ENCODE measurements around the gene PLXNB1. TPM values are rescaled to one million over a fixed set of nuclear protein-coding genes. Genes with fewer than 3 reads are reported as not detected.

Gene PLXNB1
- total RNA-seq, 1 experiment from 2014 or later, result 35.6 TPM

DNA sequence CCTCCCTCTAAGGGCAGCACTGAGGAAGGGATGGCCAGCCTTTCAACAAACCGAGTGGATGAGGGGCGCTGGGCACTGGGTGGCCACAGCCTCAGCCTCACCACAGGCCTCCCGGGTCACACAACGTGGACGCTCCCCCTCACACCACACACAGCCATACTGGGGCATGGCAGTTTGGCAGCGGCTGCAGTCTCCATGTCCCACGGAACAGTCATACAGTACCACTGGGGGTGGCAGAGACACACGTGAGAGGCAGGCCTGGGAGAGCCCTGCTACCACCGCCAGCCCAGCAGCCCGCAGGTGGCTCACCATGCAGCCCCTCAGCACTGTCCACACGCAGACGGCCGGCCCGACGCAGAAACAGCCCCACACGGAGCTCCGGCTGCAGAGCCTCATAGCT lies 11.7 kb downstream of the PLXNB1 start:
- CTCF ChIA-PET, result no interaction called here
- no peak overlapping the region for H3K4me3 ChIP-seq (replicated peaks in 1 of 2; ENCODE audit: low read depth in 1 of 2, low read length in 2 of 2)
- H3K27ac ChIP-seq (ENCODE audit: low read depth, low read length), result no peak overlapping the region
- no peaks in the 10 kb centered on the region for H3K27me3 ChIP-seq (ENCODE audit: insufficient read depth, low read length)
- no peak overlapping the region for H3K9ac ChIP-seq (ENCODE audit: low read length)
- no peaks in the 10 kb centered on the region for H3K9me3 ChIP-seq (ENCODE audit: control insufficient read depth in 1 of 2, insufficient read depth in 1 of 2, low read depth in 1 of 2, low read length in 2 of 2)
- no peak for DNase-seq (ENCODE audit: low read depth, low spot score)
- RAD21 ChIA-PET (ENCODE audit: low non-redundant PET in 1 of 2, low total read pairs in 2 of 2, uncharacterized antibody in 2 of 2, unreplicated experiment in 2 of 2), result no interaction called here
- POLR2A ChIA-PET, result no interaction called here
- H4K20me1 ChIP-seq (ENCODE audit: insufficient read depth), result no peaks in the 10 kb centered on the region
- no peak overlapping the region for H3K4me2 ChIP-seq (ENCODE audit: low read length)
- H3K36me3 ChIP-seq (ENCODE audit: control insufficient read depth in 1 of 2, insufficient read depth in 2 of 2, low read length in 2 of 2), result no peaks in the 10 kb centered on the region; a peak in 1 of 4 replicates
- ATAC-seq, result no peak
- no peaks in the 10 kb centered on the region for H3K79me2 ChIP-seq (ENCODE audit: insufficient read depth, low read length)
- no peaks in the 10 kb centered on the region for H3K4me1 ChIP-seq (ENCODE audit: control insufficient read depth in 1 of 2, insufficient read depth in 2 of 2, low read length in 2 of 2)
- intact Hi-C loops (cut with micrococcal nuclease), result no loop called here
- TF ChIP-seq SP1 (IDR thresholded peaks at IDR 0.05; ENCODE audit: low read depth) (no peak), JUND (IDR thresholded peaks at IDR 0.05) (no peak), CBX3 (IDR thresholded peaks at IDR 0.05; ENCODE audit: low read depth) (no peak), RAD21 (IDR thresholded peaks at IDR 0.05; ENCODE audit: low read depth) (no peak), SIN3A (IDR thresholded peaks at IDR 0.05; ENCODE audit: low read depth) (no peak), EGR1 (IDR thresholded peaks at IDR 0.05; ENCODE audit: low read depth) (no peak), POLR2AphosphoS5 (IDR thresholded peaks at IDR 0.05; ENCODE audit: low read depth, low read length) (no peak), YY1 (IDR thresholded peaks at IDR 0.05; ENCODE audit: extremely low read depth, insufficient replicate concordance, low read depth, low read length) (no peak), ZFX (IDR thresholded peaks at IDR 0.05) (no peak), EZH2phosphoT487 (IDR thresholded peaks at IDR 0.05; ENCODE audit: borderline replicate concordance) (no peak)
- TF ChIP-seq, protein P1, sequence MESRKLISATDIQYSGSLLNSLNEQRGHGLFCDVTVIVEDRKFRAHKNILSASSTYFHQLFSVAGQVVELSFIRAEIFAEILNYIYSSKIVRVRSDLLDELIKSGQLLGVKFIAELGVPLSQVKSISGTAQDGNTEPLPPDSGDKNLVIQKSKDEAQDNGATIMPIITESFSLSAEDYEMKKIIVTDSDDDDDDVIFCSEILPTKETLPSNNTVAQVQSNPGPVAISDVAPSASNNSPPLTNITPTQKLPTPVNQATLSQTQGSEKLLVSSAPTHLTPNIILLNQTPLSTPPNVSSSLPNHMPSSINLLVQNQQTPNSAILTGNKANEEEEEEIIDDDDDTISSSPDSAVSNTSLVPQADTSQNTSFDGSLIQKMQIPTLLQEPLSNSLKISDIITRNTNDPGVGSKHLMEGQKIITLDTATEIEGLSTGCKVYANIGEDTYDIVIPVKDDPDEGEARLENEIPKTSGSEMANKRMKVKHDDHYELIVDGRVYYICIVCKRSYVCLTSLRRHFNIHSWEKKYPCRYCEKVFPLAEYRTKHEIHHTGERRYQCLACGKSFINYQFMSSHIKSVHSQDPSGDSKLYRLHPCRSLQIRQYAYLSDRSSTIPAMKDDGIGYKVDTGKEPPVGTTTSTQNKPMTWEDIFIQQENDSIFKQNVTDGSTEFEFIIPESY (IDR thresholded peaks at IDR 0.05; ENCODE audit: extremely low read depth, insufficient replicate concordance, low read length), result no peak
- TF ChIP-seq, protein P2, sequence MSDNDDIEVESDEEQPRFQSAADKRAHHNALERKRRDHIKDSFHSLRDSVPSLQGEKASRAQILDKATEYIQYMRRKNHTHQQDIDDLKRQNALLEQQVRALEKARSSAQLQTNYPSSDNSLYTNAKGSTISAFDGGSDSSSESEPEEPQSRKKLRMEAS (IDR thresholded peaks at IDR 0.05), result no peak
- H2AFZ ChIP-seq (ENCODE audit: low read depth, low read length, poor library complexity, severe bottlenecking), result no peak overlapping the region
- BruUV-seq (replicated peaks), result no TSS peak
- no peaks in the 10 kb centered on the region for H3K9me2 ChIP-seq (ENCODE audit: insufficient read depth)
